Choroid plexus epithelial cell (primary cell): Measurements from ENCODE around the gene PHF3.

ENCODE experiments used
- DNase-seq: peaks from one replicate; pipeline ENCODE4 v3.0.0-alpha.2; 2010; ENCODE audit warnings: low read depth
- H3K4me3 ChIP-seq: 2 replicates; pipeline ENCODE4 v1.5.1; 2011; ENCODE audit warnings: low read depth, mild to moderate bottlenecking, control low read depth, low read length, moderate library complexity
- TF ChIP-seq, protein P1 (sequence below): conservative IDR thresholded peaks from 2 replicates; pipeline ENCODE4 v1.5.1; 2011; ENCODE audit warnings: low read depth, mild to moderate bottlenecking, control low read depth, inconsistent platforms, low read length, moderate library complexity

PHF3 gene

GRCh38 chr6:63630466-63630865 is 5.1 kb upstream of the PHF3 start:
- DNase-seq: no peak
- no peak overlapping the region for H3K4me3 ChIP-seq
- TF ChIP-seq, protein P1, sequence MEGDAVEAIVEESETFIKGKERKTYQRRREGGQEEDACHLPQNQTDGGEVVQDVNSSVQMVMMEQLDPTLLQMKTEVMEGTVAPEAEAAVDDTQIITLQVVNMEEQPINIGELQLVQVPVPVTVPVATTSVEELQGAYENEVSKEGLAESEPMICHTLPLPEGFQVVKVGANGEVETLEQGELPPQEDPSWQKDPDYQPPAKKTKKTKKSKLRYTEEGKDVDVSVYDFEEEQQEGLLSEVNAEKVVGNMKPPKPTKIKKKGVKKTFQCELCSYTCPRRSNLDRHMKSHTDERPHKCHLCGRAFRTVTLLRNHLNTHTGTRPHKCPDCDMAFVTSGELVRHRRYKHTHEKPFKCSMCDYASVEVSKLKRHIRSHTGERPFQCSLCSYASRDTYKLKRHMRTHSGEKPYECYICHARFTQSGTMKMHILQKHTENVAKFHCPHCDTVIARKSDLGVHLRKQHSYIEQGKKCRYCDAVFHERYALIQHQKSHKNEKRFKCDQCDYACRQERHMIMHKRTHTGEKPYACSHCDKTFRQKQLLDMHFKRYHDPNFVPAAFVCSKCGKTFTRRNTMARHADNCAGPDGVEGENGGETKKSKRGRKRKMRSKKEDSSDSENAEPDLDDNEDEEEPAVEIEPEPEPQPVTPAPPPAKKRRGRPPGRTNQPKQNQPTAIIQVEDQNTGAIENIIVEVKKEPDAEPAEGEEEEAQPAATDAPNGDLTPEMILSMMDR: no peak

DNA sequence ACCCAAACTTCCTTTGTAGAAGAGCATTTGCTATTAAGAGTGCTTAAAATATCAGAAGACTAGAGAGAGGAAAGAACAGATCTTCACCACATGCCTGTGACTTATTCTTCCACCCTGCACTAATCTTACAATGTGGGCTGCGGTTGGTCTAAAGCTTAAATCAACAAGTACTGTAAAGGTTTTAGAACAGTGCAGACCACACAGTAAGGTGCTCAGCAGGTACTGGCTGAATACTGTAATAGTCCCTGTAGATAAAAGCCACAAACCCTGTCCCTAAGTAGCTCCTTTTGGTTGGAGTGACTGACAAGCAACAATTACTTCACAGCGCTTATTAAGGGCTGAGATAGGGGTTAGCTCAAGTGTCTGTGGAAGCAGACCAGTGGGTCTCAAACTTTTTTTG is 972 bp upstream of the PHF3 start:
- TF ChIP-seq, protein P1: no peak
- no peak overlapping the region for H3K4me3 ChIP-seq
- peak; percentile 30 for DNase-seq

DNA sequence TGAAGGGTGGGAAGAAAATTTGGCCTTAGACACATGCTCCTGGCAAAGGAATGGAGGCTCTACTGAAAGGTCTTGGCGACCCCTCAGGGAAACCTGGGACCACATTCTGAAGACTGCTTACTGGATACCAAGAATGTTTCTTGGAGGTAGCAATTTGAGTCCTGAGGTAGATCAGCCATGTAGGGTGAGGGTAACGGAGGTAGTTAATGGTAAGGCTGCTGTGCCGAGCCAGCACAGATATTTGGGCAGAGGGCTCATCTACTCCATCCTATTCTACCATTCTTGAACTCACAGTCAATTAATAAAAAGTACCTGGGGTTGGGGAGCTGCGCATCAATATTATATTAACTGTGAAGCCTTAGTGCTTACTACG is 401 bp upstream of the PHF3 start:
- DNase-seq: peak; percentile 7
- TF ChIP-seq, protein P1: no peak

DNA sequence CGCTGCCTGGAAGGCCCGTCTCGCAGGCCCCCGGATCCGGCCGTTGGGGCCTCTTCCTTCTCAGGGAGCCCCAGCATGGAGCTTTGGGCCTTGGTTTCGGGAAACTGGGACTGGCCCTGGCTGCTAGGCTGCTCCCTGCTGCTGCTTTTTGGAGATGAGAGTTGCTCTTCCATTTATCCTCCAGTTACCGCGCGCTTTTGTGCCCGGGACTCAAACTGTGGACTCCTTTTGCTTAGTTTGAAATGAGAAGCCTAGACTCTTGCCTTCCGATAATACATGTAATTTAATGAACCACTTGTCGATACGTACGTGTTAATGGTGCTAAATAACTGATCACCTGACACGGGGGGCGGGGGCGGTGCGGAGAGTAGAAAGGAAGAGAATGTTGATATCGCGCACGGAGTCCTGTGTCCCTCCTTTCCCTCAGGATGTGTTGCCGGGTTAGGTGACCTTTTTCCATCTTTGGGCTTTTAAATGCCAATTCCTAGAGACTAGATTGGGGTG is 968 bp downstream of the PHF3 start:
- H3K4me3 ChIP-seq: peak overlapping the region; percentile 89
- peak; percentile 45 for DNase-seq
- TF ChIP-seq, protein P1: no peak

More for the DNA sequence above, 401 bp upstream of the PHF3 start:
- peak overlapping the region; percentile 89 for H3K4me3 ChIP-seq

DNA sequence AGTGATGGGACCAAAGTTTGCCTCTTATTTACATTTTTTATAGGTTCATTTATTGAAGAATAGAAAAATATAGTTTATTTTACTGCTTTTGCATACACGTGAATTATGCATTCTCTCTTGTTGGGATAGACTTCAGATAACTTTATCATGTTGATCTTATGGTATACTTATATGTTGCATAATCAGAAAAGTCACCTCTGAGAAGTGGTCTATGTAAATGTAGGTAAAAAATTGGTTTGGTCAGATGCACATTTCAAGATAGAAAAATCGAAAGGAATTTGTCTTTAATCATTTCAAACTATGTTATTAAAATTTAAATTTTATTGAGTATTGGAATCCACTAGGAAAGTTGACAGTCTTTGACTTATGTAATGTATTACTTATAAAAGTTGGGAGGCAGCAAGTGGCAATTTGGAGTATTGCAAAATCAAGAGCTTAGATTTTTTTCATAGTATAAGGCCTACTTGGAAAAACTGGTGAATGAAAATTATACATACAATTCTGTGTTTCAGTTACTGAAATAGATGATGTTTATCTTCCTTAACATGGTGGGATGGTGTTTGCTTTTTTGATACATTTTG is 2.4 kb downstream of the PHF3 start:
- TF ChIP-seq, protein P1: no peak
- no peak overlapping the region for H3K4me3 ChIP-seq
- DNase-seq: peak; percentile 18

DNA sequence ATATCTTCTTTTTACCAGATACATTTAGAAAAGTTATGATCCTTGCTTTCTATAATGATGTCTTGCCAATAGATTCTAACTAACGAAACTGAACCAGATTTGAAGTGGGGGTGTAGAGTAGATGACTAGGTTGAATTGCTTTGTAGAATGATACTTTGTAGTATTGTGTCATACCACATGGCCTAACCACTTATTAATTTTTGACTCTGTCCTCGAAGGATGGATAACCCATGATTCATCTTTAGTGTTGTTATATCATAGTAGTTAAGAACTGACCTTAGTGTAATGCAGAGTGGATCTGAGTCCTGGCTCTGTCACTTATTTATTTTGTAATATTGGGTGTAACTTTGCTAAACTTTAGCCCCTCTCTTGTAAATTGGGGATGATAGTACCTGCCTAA is 4.5 kb downstream of the PHF3 start:
- no peak overlapping the region for H3K4me3 ChIP-seq
- DNase-seq: peak; percentile 56
- TF ChIP-seq, protein P1: no peak

GRCh38 chr6:63643862-63644261 is 8.3 kb downstream of the PHF3 start:
- H3K4me3 ChIP-seq: no peak overlapping the region
- TF ChIP-seq, protein P1: no peak

More at GRCh38 chr6:63643862-63644261, 8.3 kb downstream of the PHF3 start:
- DNase-seq: peak; percentile 67
